ENCODE measurements around the gene CARD11. TPM values are rescaled to one million over a fixed set of nuclear protein-coding genes. Genes with fewer than 3 reads are reported as not detected.

The CARD11 gene
- total RNA-seq, 4 donors from 2014 or later: 0.96 to 47.5 (median 6.6) TPM

DNA sequence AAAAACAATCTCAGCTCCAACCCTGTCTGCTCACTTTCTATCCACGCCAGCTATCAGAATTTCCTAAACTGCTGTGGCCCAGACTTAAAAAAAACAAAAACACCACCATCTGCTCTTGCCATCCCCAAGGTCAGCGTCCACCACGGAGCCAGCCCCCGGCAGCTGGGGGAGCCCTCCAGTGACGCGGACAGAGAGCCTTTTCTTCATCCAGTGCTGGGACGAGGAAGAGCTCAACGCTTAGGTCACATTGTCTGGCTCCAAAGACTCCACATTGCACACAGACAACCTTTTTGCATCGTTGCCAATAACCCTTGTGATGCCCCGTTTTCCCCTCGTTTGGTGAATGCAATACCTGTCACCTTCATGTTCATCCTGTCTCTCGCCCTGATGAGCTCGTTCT is 132.2 kb downstream of the CARD11 start:
- Histone ChIP-seq H3K27me3 (no peaks in the 10 kb centered on the region), H3K27ac (no peak overlapping the region), H3K4me3 (no peak overlapping the region), H3K9me3 (no peaks in the 10 kb centered on the region), H3K4me1 (no peaks in the 10 kb centered on the region), H3K36me3 (no peaks in the 10 kb centered on the region)
- WGBS, 2 donors (ENCODE audit: low coverage in 1 of 2): 64 to 66% methylated on average over 12 to 13 of the region's 13 CpGs
- in situ Hi-C loops (cut with MboI; ENCODE audit: low pct_ligation_motif_present in 1 of 4, low pct_unique_long_range_greater_than_20kb in 1 of 4, low sequenced_read_pairs in 3 of 4): no loop called here
- DNase-seq: no peak
- no peak for TF ChIP-seq POLR2A (IDR thresholded peaks at IDR 0.05)
- TF ChIP-seq, protein P1, sequence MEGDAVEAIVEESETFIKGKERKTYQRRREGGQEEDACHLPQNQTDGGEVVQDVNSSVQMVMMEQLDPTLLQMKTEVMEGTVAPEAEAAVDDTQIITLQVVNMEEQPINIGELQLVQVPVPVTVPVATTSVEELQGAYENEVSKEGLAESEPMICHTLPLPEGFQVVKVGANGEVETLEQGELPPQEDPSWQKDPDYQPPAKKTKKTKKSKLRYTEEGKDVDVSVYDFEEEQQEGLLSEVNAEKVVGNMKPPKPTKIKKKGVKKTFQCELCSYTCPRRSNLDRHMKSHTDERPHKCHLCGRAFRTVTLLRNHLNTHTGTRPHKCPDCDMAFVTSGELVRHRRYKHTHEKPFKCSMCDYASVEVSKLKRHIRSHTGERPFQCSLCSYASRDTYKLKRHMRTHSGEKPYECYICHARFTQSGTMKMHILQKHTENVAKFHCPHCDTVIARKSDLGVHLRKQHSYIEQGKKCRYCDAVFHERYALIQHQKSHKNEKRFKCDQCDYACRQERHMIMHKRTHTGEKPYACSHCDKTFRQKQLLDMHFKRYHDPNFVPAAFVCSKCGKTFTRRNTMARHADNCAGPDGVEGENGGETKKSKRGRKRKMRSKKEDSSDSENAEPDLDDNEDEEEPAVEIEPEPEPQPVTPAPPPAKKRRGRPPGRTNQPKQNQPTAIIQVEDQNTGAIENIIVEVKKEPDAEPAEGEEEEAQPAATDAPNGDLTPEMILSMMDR (IDR thresholded peaks at IDR 0.05): no peak
- TF ChIP-seq POLR2AphosphoS5 (IDR thresholded peaks at IDR 0.05): no peak
- TF ChIP-seq EP300 (IDR thresholded peaks at IDR 0.05; ENCODE audit: low read depth): no peak
- intact Hi-C loops (cut with DNase I; ENCODE audit: low total_unique reads): no loop called here

DNA sequence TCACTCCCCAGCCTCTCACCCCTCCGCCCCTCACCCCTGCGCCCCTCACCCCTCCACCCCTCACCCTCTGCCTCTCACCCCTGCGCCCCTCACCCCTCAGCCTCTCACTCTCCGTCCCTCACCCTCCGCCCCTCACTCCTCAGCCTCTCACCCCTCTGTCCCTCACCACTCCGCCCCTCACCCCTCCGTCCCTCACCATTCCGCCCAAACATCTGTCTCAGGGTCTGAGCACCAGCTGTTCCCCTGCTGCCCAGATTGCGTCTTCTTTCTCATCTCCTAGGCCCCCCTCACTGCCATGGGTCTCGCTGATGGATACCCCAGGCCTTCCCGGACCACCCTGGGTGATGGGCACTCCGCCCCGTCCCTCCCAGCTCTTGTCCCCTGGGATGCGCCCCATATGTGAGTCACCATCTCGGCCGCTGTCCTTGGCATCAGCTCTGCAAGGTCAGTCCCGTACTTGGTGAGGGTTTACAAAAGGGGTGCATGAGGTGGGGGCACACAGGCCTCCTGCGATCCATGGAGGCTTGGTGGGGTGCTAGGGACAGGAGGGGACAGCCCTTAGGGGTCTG is 134.1 kb downstream of the CARD11 start:
- no peaks in the 10 kb centered on the region for H3K27me3 ChIP-seq
- 96% methylated on average over 15 of the region's 18 CpGs; no CpG with 5 or more reads in 1 of the 2 donors for WGBS, 2 donors (ENCODE audit: low coverage in 1 of 2)
- no peaks in the 10 kb centered on the region for H3K4me1 ChIP-seq
- DNase-seq: no peak
- TF ChIP-seq EP300 (IDR thresholded peaks at IDR 0.05; ENCODE audit: low read depth) (no peak), POLR2AphosphoS5 (IDR thresholded peaks at IDR 0.05) (no peak), POLR2A (IDR thresholded peaks at IDR 0.05) (no peak)
- TF ChIP-seq, protein P1 (IDR thresholded peaks at IDR 0.05): no peak
- intact Hi-C loops (cut with DNase I; ENCODE audit: low total_unique reads) (no loop called here), in situ Hi-C loops (cut with MboI; ENCODE audit: low pct_ligation_motif_present in 1 of 4, low pct_unique_long_range_greater_than_20kb in 1 of 4, low sequenced_read_pairs in 3 of 4) (no loop called here)
- H3K36me3 ChIP-seq: no peaks in the 10 kb centered on the region
- no peak overlapping the region for H3K27ac ChIP-seq
- H3K9me3 ChIP-seq: no peaks in the 10 kb centered on the region
- no peak overlapping the region for H3K4me3 ChIP-seq

DNA sequence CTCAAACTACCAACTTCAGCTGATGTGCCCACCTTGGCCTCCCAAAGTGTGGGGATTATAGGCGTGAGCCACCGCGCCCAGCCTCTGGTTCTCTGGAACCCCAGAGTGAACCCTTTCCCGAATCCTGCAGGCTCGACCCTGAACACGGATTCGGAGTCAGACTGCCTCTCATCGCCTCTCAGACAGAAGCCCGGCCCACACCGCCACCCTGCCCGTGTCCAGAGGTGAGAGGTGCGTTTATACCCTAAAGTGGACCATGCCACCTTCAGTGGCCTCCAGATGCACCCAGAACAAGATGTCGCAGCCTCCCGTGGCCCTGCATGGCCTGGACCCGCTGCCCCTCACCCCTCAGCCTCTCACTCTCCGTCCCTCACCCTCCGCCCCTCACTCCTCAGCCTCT is 134.6 kb downstream of the CARD11 start:
- Histone ChIP-seq H3K36me3 (no peaks in the 10 kb centered on the region), H3K27me3 (no peaks in the 10 kb centered on the region), H3K27ac (no peak overlapping the region), H3K4me3 (no peak overlapping the region), H3K4me1 (no peaks in the 10 kb centered on the region), H3K9me3 (no peaks in the 10 kb centered on the region)
- intact Hi-C loops (cut with DNase I; ENCODE audit: low total_unique reads) (no loop called here), in situ Hi-C loops (cut with MboI; ENCODE audit: low pct_ligation_motif_present in 1 of 4, low pct_unique_long_range_greater_than_20kb in 1 of 4, low sequenced_read_pairs in 3 of 4) (no loop called here)
- no peak for DNase-seq
- TF ChIP-seq EP300 (IDR thresholded peaks at IDR 0.05; ENCODE audit: low read depth): no peak
- TF ChIP-seq, protein P1 (IDR thresholded peaks at IDR 0.05): no peak
- no peak for TF ChIP-seq POLR2A (IDR thresholded peaks at IDR 0.05)
- no peak for TF ChIP-seq POLR2AphosphoS5 (IDR thresholded peaks at IDR 0.05)
- 91 to 93% methylated on average over 12 to 15 of the region's 17 CpGs for WGBS, 2 donors (ENCODE audit: low coverage in 1 of 2)

DNA sequence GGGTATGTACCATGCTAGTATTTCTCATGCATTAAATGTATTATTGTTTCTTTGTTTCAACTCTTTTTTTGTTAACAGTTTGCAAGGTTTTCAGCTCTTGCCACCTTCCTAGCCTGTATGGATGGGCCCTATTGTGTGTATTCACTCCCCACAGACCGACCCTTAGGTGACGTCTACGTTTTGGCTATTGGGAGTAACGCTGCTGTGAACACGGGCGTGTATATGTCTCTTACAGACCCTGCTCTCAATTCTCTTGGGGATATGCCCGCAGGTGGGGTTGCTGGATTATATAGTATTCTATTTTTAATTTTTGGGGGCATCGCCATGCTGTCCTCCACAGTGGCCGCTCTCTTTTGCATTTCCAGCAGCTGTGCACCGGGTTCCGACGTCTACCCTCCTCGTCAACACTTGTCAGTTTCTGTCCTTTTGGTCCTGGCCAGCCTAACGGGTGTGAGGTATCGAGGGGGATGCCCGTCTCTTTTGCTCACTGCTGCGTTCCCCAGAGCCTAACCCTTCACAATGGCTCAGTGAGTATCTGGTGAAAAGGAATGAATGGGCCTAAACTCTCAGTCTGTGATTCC is 135.5 kb downstream of the CARD11 start:
- intact Hi-C loops (cut with DNase I; ENCODE audit: low total_unique reads): no loop called here

More for the DNA sequence above, 135.5 kb downstream of the CARD11 start:
- no peaks in the 10 kb centered on the region for H3K27me3 ChIP-seq
- H3K4me1 ChIP-seq: no peaks in the 10 kb centered on the region
- H3K27ac ChIP-seq: no peak overlapping the region
- TF ChIP-seq POLR2A (IDR thresholded peaks at IDR 0.05) (no peak), EP300 (IDR thresholded peaks at IDR 0.05; ENCODE audit: low read depth) (no peak), POLR2AphosphoS5 (IDR thresholded peaks at IDR 0.05) (no peak)
- TF ChIP-seq, protein P1 (IDR thresholded peaks at IDR 0.05): no peak
- 90 to 94% methylated on average over 15 to 17 of the region's 17 CpGs for WGBS, 2 donors (ENCODE audit: low coverage in 1 of 2)
- no peak for DNase-seq
- no peak overlapping the region for H3K4me3 ChIP-seq
- H3K36me3 ChIP-seq: no peaks in the 10 kb centered on the region
- H3K9me3 ChIP-seq: no peaks in the 10 kb centered on the region
- in situ Hi-C loops (cut with MboI; ENCODE audit: low pct_ligation_motif_present in 1 of 4, low pct_unique_long_range_greater_than_20kb in 1 of 4, low sequenced_read_pairs in 3 of 4): no loop called here
